HepG2 (cell line): ENCODE measurements around the gene DLX5. TPM values are rescaled to one million over a fixed set of nuclear protein-coding genes. Genes with fewer than 3 reads are reported as not detected.

ENCODE experiments used
- AGO2 ChIP-seq: fragments of 200-400 bp; formaldehyde crosslinking; optimal IDR thresholded peaks from 2 replicates; pipeline ENCODE3; 2017; ENCODE audit warnings: mild to moderate bottlenecking, low read depth, low read length, moderate library complexity
- FOXK1 ChIP-seq: sonication (generic); formaldehyde crosslinking; IDR thresholded peaks from 2 replicates; pipeline ENCODE4 v1.4.0; 2020; ENCODE audit warnings: low read depth, missing genetic modification reagents, borderline replicate concordance
- IRX3 ChIP-seq: sonication (generic); formaldehyde crosslinking; IDR thresholded peaks from 2 replicates; pipeline ENCODE4 v1.8.1; 2023; ENCODE audit warnings: mild to moderate bottlenecking, low read depth, missing genetic modification reagents, borderline replicate concordance
- KLF16 ChIP-seq, 2 experiments: sonication (generic) in 1 of 2; formaldehyde crosslinking in 1 of 2; IDR thresholded peaks; 2 replicates each; pipeline versions ENCODE4 v1.6.1 to v1.8.0; 2016 to 2023; ENCODE audit warnings: missing genetic modification reagents in 2 of 2, missing compliant biosample characterization in 1 of 2
- MED13 ChIP-seq: sonication (generic); formaldehyde crosslinking; IDR thresholded peaks from 2 replicates; pipeline ENCODE4 v1.5.0; 2020; ENCODE audit warnings: missing genetic modification reagents
- NFIC ChIP-seq: IDR thresholded peaks from 2 replicates; pipeline ENCODE4 v1.6.1; 2012; ENCODE audit warnings: mild to moderate bottlenecking, low read length, inconsistent platforms
- SMC3 ChIP-seq: IDR thresholded peaks from 2 replicates; pipeline ENCODE4 v1.6.1; 2011; ENCODE audit warnings: low read length, improper control_type of control experiment
- SP1 ChIP-seq, 2 experiments: fragments of 450-650 bp in 1 of 2; sonication (generic) in 1 of 2; formaldehyde crosslinking in 1 of 2; IDR thresholded peaks; 2 replicates each; pipeline versions ENCODE4 v1.4.0 to v1.6.1; 2016 to 2020; ENCODE audit warnings: missing genetic modification reagents in 1 of 2
- SRF ChIP-seq: IDR thresholded peaks from 2 replicates; pipeline ENCODE4 v1.6.1; 2011; ENCODE audit warnings: mild to moderate bottlenecking, low read depth, low read length, moderate library complexity
- TOPORS ChIP-seq: sonication (generic); formaldehyde crosslinking; IDR thresholded peaks from 2 replicates; pipeline ENCODE4 v1.8.0; 2023; ENCODE audit warnings: mild to moderate bottlenecking, missing genetic modification reagents
- TSC22D2 ChIP-seq: sonication (generic); formaldehyde crosslinking; IDR thresholded peaks from 2 replicates; pipeline ENCODE4 v1.5.1; 2020; ENCODE audit warnings: missing genetic modification reagents, mild to moderate bottlenecking, borderline replicate concordance
- XRCC5 ChIP-seq: fragments of 200-400 bp; formaldehyde crosslinking; optimal IDR thresholded peaks from 2 replicates; pipeline ENCODE3; 2017; ENCODE audit warnings: mild to moderate bottlenecking, low read length
- YEATS2 ChIP-seq: sonication (generic); formaldehyde crosslinking; IDR thresholded peaks from 2 replicates; pipeline ENCODE4 v1.4.0; 2020; ENCODE audit warnings: missing genetic modification reagents, borderline replicate concordance
- ZFP90 ChIP-seq: sonication (generic); formaldehyde crosslinking; IDR thresholded peaks from 2 replicates; pipeline ENCODE4 v1.8.0; 2022; ENCODE audit warnings: missing genetic modification reagents, mild to moderate bottlenecking, inconsistent platforms, borderline replicate concordance
- ZNF562 ChIP-seq: sonication (generic); formaldehyde crosslinking; IDR thresholded peaks from 2 replicates; pipeline ENCODE4 v1.8.0; 2022; ENCODE audit warnings: missing genetic modification reagents, borderline replicate concordance
- ZNF75D ChIP-seq: sonication (generic); formaldehyde crosslinking; IDR thresholded peaks from 2 replicates; pipeline ENCODE4 v1.8.1; 2023; ENCODE audit warnings: missing genetic modification reagents, mild to moderate bottlenecking, borderline replicate concordance
- polyA plus RNA-seq, 8 experiments: library from polyadenylated mRNA; depleted of rRNA in 3 of 8; stranded (reverse) in 7 of 8; unstranded in 1 of 8; fragments of >200 nt; fragmentation: Illumina TruSeq in 4 of 8; extraction: Trizol in 4 of 8; gene quantifications; 2 replicates each; pipeline versions ENCODE4 v1.2.1 to v1.2.3, GENCODE V29; 2011 to 2016; ENCODE audit warnings: low read depth in 4 of 8, missing spikeins in 1 of 8, mixed read lengths in 1 of 8; ENCODE audit not compliant: insufficient read depth in 1 of 8
- total RNA-seq, 5 experiments: library from RNA; depleted of rRNA; stranded (reverse); fragments of >200 nt; fragmentation: Illumina TruSeq; extraction: Trizol; gene quantifications; 2 replicates each; pipeline ENCODE4 v1.2.3, GENCODE V29; 2016; ENCODE audit warnings: low read depth in 1 of 5
- TF ChIP-seq, protein P1 (sequence below), 2 experiments: sonication (generic) in 1 of 2; formaldehyde crosslinking in 1 of 2; IDR thresholded peaks; 2 replicates each; pipeline versions ENCODE4 v1.4.0 to v1.6.1; 2016 to 2020; ENCODE audit warnings: borderline replicate concordance in 1 of 2, low read depth in 1 of 2, mild to moderate bottlenecking in 1 of 2, missing genetic modification reagents in 1 of 2
- TF ChIP-seq, protein P2 (sequence below): sonication (generic); formaldehyde crosslinking; IDR thresholded peaks from 2 replicates; pipeline ENCODE4 v1.5.1; 2020; ENCODE audit warnings: mild to moderate bottlenecking, missing genetic modification reagents
- TF ChIP-seq, protein P3 (sequence below): sonication (generic); formaldehyde crosslinking; IDR thresholded peaks from 2 replicates; pipeline ENCODE4 v1.4.0; 2020; ENCODE audit warnings: missing genetic modification reagents, borderline replicate concordance

The DLX5 gene
- total and polyA plus RNA-seq, 2 of the 13 experiments (the other 11 are each of a cell fraction or from before 2014, with no cell fraction given): not detected

DNA sequence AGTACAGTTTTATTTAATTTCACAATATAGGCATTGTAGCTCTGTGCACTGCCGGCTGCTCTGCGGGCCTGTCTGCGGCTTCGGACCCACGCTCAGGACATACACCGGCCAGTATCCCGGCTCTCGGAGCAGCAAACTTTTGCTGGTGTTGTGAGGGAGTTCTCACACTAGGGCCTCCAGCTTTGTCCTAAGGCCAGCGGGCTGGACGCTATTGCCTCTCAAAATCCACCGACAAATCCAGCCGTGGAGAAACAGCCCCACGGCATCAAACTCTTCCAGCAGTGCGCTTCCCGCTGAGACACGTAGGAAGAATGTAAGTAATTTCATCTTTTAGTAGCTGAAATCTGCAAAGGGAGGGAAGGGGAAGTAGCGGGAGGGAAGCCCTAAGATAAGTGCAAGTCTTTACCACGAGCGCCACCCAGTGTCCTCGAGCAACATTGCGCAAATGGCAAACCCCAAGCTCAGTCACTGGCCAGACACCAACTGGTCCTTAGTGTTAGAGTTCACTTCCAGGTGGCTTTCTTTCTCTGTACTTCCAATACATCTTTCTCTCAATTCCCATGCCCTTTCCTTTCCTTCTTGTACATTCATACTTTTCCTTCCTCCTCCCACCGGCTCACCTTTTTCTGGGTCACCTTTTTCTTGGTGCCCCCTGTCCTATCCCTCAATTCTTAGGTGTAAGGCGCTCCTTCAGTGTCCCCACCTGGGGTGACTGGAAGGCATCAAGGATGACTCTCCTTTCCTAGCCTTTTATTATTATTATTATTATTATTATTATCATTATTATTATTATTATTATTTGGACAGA lies 3.0 kb upstream of the DLX5 start (continued):
- TF ChIP-seq, protein P1, sequence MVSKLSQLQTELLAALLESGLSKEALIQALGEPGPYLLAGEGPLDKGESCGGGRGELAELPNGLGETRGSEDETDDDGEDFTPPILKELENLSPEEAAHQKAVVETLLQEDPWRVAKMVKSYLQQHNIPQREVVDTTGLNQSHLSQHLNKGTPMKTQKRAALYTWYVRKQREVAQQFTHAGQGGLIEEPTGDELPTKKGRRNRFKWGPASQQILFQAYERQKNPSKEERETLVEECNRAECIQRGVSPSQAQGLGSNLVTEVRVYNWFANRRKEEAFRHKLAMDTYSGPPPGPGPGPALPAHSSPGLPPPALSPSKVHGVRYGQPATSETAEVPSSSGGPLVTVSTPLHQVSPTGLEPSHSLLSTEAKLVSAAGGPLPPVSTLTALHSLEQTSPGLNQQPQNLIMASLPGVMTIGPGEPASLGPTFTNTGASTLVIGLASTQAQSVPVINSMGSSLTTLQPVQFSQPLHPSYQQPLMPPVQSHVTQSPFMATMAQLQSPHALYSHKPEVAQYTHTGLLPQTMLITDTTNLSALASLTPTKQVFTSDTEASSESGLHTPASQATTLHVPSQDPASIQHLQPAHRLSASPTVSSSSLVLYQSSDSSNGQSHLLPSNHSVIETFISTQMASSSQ (IDR thresholded peaks at IDR 0.05; ENCODE audit: low read depth): no peak
- TF ChIP-seq, protein P1 (CRISPR knock-in tag; IDR thresholded peaks at IDR 0.05; ENCODE audit: borderline replicate concordance): no peak
- TF ChIP-seq, protein P2, sequence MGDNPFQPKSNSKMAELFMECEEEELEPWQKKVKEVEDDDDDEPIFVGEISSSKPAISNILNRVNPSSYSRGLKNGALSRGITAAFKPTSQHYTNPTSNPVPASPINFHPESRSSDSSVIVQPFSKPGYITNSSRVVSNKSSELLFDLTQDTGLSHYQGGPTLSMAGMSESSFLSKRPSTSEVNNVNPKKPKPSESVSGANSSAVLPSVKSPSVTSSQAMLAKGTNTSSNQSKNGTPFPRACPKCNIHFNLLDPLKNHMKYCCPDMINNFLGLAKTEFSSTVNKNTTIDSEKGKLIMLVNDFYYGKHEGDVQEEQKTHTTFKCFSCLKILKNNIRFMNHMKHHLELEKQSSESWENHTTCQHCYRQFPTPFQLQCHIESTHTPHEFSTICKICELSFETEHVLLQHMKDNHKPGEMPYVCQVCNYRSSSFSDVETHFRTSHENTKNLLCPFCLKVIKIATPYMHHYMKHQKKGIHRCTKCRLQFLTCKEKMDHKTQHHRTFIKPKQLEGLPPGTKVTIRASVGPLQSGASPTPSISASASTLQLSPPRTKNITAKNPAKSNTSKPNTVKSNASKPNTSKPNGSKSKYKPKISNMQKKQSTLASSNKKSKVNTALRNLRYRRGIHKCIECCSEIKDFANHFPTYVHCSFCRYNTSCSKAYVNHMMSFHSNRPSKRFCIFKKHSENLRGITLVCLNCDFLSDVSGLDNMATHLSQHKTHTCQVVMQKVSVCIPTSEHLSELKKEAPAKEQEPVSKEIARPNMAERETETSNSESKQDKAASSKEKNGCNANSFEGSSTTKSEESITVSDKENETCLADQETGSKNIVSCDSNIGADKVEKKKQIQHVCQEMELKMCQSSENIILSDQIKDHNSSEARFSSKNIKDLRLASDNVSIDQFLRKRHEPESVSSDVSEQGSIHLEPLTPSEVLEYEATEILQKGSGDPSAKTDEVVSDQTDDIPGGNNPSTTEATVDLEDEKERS (CRISPR knock-in tag): no peak
- no peak for TF ChIP-seq ZNF562 (CRISPR knock-in tag)
- TF ChIP-seq TSC22D2 (CRISPR knock-in tag): no peak
- TF ChIP-seq TOPORS: no peak
- no peak for TF ChIP-seq ZNF75D (CRISPR knock-in tag)
- no peak for TF ChIP-seq NFIC
- TF ChIP-seq XRCC5: peak; percentile 59
- TF ChIP-seq MED13: no peak
- no peak for TF ChIP-seq SP1 (IDR thresholded peaks at IDR 0.05)
- TF ChIP-seq SP1 (CRISPR knock-in tag; IDR thresholded peaks at IDR 0.05): no peak
- TF ChIP-seq KLF16 (CRISPR knock-in tag; IDR thresholded peaks at IDR 0.05): peak in 1 of 2 experiments; percentile 61; a peak in 1 of 4 replicates
- TF ChIP-seq FOXK1 (CRISPR knock-in tag): peak; percentile 39; the same call in 1 of the 2 replicates
- no peak for TF ChIP-seq AGO2
- TF ChIP-seq ZFP90: peak; percentile 20; the same call in 1 of the 2 replicates
- peak; percentile 99 for TF ChIP-seq SMC3
- TF ChIP-seq SRF: no peak
- no peak for TF ChIP-seq IRX3 (CRISPR knock-in tag)
- no peak for TF ChIP-seq YEATS2 (CRISPR knock-in tag)
- TF ChIP-seq, protein P3, sequence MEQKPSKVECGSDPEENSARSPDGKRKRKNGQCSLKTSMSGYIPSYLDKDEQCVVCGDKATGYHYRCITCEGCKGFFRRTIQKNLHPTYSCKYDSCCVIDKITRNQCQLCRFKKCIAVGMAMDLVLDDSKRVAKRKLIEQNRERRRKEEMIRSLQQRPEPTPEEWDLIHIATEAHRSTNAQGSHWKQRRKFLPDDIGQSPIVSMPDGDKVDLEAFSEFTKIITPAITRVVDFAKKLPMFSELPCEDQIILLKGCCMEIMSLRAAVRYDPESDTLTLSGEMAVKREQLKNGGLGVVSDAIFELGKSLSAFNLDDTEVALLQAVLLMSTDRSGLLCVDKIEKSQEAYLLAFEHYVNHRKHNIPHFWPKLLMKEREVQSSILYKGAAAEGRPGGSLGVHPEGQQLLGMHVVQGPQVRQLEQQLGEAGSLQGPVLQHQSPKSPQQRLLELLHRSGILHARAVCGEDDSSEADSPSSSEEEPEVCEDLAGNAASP: peak; percentile 77
